ENCODE measurements around the gene KIF21B. TPM values are rescaled to one million over a fixed set of nuclear protein-coding genes. Genes with fewer than 3 reads are reported as not detected.

Gene KIF21B
- total RNA-seq, 4 donors from 2014 or later = 3.2 to 40.4 (median 22.7) TPM

DNA sequence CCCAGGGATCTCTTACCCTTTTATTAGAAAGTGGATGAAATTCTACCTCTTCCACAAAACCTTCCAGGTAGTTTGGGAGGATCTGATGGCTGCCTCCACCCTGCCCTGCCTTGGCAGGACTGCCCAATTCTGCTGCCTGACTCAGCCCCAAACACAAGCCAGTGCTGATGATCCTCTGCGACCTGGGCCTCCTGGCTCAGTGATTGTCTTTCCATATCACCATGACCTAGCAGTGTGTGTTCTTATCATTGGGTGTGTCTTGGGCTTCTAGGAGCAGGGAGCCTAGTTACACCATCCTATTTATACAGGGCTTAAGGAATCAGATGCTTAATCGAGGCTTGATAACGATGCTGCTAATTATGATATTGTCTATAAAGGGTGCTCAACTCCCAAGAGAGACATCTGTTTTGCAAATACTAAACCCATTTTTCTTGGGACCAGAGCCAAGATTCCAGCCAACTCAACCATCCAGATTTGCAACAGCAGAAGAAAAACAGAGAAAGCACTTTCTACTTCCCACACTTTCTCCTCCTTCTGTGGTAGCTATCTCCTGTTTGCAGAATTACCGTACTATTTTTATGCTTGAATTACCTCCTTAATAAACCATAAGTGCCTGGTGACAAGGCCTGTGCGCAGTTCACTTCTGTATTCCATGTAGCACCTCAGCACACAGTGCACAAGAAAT, 36.5 kb upstream of the KIF21B start:
- no peak for TF ChIP-seq EP300 (IDR thresholded peaks at IDR 0.05; ENCODE audit: low read depth)
- TF ChIP-seq CTCF (IDR thresholded peaks at IDR 0.05) = no peak
- no peak for TF ChIP-seq POLR2A (IDR thresholded peaks at IDR 0.05)
- TF ChIP-seq POLR2AphosphoS5 (IDR thresholded peaks at IDR 0.05) = no peak

DNA sequence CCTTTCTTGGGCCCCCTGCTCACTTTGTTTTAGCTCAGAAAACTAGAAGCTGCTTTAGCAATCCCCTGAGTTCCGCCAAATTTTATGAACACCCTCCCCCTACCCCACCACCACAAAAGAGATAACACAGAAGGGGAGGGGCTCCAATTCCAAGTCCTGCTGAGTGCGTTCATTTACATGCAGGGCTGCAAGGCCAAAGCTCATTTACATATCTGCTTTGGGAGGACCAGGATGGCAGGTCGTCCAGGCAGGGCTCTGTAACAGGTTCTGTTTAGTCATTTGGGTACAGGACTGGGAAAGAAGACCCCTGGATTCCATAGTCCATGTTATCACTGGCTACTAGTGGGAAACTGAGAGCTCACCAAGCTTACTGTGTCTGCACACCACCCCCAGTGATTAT, 35.9 kb upstream of the KIF21B start:
- Histone ChIP-seq H3K4me1 (peaks cover 2 to 17% (median 9%) of the 10 kb centered on the region in 4 donors), H3K27me3 (no peaks in the 10 kb centered on the region), H3K4me3 (no peak overlapping the region), H3K9me3 (no peaks in the 10 kb centered on the region), H3K27ac (no peak overlapping the region), H3K36me3 (no peaks in the 10 kb centered on the region)
- intact Hi-C loops (cut with DNase I; ENCODE audit: low total_unique reads) (no loop called here), in situ Hi-C loops (cut with MboI; ENCODE audit: low pct_ligation_motif_present in 1 of 4, low pct_unique_long_range_greater_than_20kb in 1 of 4, low sequenced_read_pairs in 3 of 4) (no loop called here)
- WGBS, 2 donors (ENCODE audit: low coverage in 1 of 2) = 83 to 100% methylated on average over 1 to 3 of the region's 3 CpGs
- DNase-seq = no peak
- TF ChIP-seq CTCF (IDR thresholded peaks at IDR 0.05) (no peak), POLR2AphosphoS5 (IDR thresholded peaks at IDR 0.05) (no peak), EP300 (IDR thresholded peaks at IDR 0.05; ENCODE audit: low read depth) (no peak), POLR2A (IDR thresholded peaks at IDR 0.05) (no peak)

More for the DNA sequence above, 36.5 kb upstream of the KIF21B start:
- Histone ChIP-seq H3K36me3 (no peaks in the 10 kb centered on the region), H3K27ac (no peak overlapping the region), H3K27me3 (no peaks in the 10 kb centered on the region), H3K4me1 (peaks cover 2 to 15% (median 9%) of the 10 kb centered on the region in 4 donors), H3K9me3 (no peaks in the 10 kb centered on the region), H3K4me3 (no peak overlapping the region)
- intact Hi-C loops (cut with DNase I; ENCODE audit: low total_unique reads) (no loop called here), in situ Hi-C loops (cut with MboI; ENCODE audit: low pct_ligation_motif_present in 1 of 4, low pct_unique_long_range_greater_than_20kb in 1 of 4, low sequenced_read_pairs in 3 of 4) (no loop called here)
- 69 to 75% methylated on average over 1 to 5 of the region's 5 CpGs for WGBS, 2 donors (ENCODE audit: low coverage in 1 of 2)
- DNase-seq = no peak

GRCh38 chr1:201054091-201054543, 30.6 kb upstream of the KIF21B start:
- H3K4me1 ChIP-seq = peaks cover 0 to 17% (median 5%) of the 10 kb centered on the region in 4 donors
- WGBS, 2 donors (ENCODE audit: low coverage in 1 of 2) = 68% methylated on average over 10 of the region's 10 CpGs; no CpG with 5 or more reads in 1 of the 2 donors

More at GRCh38 chr1:201054091-201054543, 30.6 kb upstream of the KIF21B start:
- TF ChIP-seq POLR2A (IDR thresholded peaks at IDR 0.05) (no peak), POLR2AphosphoS5 (IDR thresholded peaks at IDR 0.05) (no peak), CTCF (IDR thresholded peaks at IDR 0.05) (no peak)
- no peak for DNase-seq
- H3K36me3 ChIP-seq = no peaks in the 10 kb centered on the region
- no peaks in the 10 kb centered on the region for H3K9me3 ChIP-seq
- intact Hi-C loops (cut with DNase I; ENCODE audit: low total_unique reads) = no loop called here
- in situ Hi-C loops (cut with MboI; ENCODE audit: low pct_ligation_motif_present in 1 of 4, low pct_unique_long_range_greater_than_20kb in 1 of 4, low sequenced_read_pairs in 3 of 4) = no loop called here
- H3K4me3 ChIP-seq = no peak overlapping the region
- no peaks in the 10 kb centered on the region for H3K27me3 ChIP-seq
- no peak overlapping the region for H3K27ac ChIP-seq
